Testis (tissue), 5 donors: ENCODE measurements around the gene ZHX3. TPM values are rescaled to one million over a fixed set of nuclear protein-coding genes. Genes with fewer than 3 reads are reported as not detected.

Source experiments
- DNase-seq: peaks from one replicate; pipeline ENCODE4 v3.0.0-alpha.2; 2019
- H3K27ac ChIP-seq, 2 donors: fragments of 200-600 bp; sonication (generic); one replicate each; pipeline ENCODE4 v1.5.1; 2019
- H3K27me3 ChIP-seq: fragments of 200-600 bp; sonication (generic); one replicate; pipeline ENCODE4 v1.5.1; 2019
- H3K36me3 ChIP-seq: fragments of 200-600 bp; sonication (generic); one replicate; pipeline ENCODE4 v1.5.1; 2017; ENCODE audit warnings: low read depth; ENCODE audit errors: missing control alignments
- H3K4me1 ChIP-seq: fragments of 200-600 bp; sonication (generic); one replicate; pipeline ENCODE4 v1.5.1; 2019
- H3K4me3 ChIP-seq, 2 donors: fragments of 200-600 bp; sonication (generic); one replicate each; pipeline ENCODE4 v1.5.1; 2017 to 2019
- H3K9me3 ChIP-seq: fragments of 200-600 bp; sonication (generic); one replicate; pipeline ENCODE4 v1.5.1; 2017
- POLR2A ChIP-seq: fragments of 450-650 bp; IDR thresholded peaks from one replicate; pipeline ENCODE4 v1.6.1; 2017; ENCODE audit warnings: antibody characterized with exemption, mild to moderate bottlenecking, moderate library complexity
- WGBS, 2 donors: methylation state at CpG; one replicate each; pipeline ENCODE4 v1.1.5; 2018; 5-methylcytosine and 5-hydroxymethylcytosine counted together
- intact Hi-C: fragments of 100-400 bp; cut with DNase I; formaldehyde crosslinking; loops from one replicate; pipeline ENCODE4 v1.15.1; 2023; ENCODE audit warnings: low total_unique reads
- long read RNA-seq, 2 donors: transcript quantifications; one replicate each; lab custom pipeline, GENCODE V29; 2026
- polyA plus RNA-seq: library from polyadenylated mRNA; stranded (reverse); fragments of 350-450 nt; fragmentation: Illumina TruSeq; extraction: RNeasy Lipid Tissue Mini Kit (QIAGEN cat#74804); gene quantifications from one replicate; pipeline ENCODE4 v1.2.3, GENCODE V29; 2014; ENCODE audit warnings: low read depth, low replicate concordance; ENCODE audit not compliant: insufficient read depth
- total RNA-seq, 2 donors: library from RNA; depleted of rRNA; stranded (reverse); fragments of >200 nt; gene quantifications; one replicate each; pipeline ENCODE4 v1.2.3, GENCODE V29; 2016
- TF ChIP-seq, protein P1 (sequence below), 3 experiments: fragments of 450-650 bp in 2 of 3; fragments of 200-600 bp in 1 of 3; sonication (generic) in 1 of 3; IDR thresholded peaks; one replicate each; pipeline ENCODE4 v1.5.1; 2016 to 2019; ENCODE audit warnings: antibody characterized with exemption in 3 of 3, mild to moderate bottlenecking in 2 of 3, moderate library complexity in 1 of 3

The ZHX3 gene, protein sequence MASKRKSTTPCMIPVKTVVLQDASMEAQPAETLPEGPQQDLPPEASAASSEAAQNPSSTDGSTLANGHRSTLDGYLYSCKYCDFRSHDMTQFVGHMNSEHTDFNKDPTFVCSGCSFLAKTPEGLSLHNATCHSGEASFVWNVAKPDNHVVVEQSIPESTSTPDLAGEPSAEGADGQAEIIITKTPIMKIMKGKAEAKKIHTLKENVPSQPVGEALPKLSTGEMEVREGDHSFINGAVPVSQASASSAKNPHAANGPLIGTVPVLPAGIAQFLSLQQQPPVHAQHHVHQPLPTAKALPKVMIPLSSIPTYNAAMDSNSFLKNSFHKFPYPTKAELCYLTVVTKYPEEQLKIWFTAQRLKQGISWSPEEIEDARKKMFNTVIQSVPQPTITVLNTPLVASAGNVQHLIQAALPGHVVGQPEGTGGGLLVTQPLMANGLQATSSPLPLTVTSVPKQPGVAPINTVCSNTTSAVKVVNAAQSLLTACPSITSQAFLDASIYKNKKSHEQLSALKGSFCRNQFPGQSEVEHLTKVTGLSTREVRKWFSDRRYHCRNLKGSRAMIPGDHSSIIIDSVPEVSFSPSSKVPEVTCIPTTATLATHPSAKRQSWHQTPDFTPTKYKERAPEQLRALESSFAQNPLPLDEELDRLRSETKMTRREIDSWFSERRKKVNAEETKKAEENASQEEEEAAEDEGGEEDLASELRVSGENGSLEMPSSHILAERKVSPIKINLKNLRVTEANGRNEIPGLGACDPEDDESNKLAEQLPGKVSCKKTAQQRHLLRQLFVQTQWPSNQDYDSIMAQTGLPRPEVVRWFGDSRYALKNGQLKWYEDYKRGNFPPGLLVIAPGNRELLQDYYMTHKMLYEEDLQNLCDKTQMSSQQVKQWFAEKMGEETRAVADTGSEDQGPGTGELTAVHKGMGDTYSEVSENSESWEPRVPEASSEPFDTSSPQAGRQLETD
- total RNA-seq (10 to 100 TPM; 35.1 to 55.7 TPM), polyA plus RNA-seq (103 TPM)
- long read RNA-seq, donor 1, partial matches to known transcripts: 0 of 2 reads
- long read RNA-seq, donor 1, other reads (novel, unspliced or antisense): 0 of 2 reads
- long read RNA-seq, donor 2, partial matches to known transcripts: 0 of 2 reads
- long read RNA-seq, donor 2, other reads (novel, unspliced or antisense): 0 of 2 reads

DNA sequence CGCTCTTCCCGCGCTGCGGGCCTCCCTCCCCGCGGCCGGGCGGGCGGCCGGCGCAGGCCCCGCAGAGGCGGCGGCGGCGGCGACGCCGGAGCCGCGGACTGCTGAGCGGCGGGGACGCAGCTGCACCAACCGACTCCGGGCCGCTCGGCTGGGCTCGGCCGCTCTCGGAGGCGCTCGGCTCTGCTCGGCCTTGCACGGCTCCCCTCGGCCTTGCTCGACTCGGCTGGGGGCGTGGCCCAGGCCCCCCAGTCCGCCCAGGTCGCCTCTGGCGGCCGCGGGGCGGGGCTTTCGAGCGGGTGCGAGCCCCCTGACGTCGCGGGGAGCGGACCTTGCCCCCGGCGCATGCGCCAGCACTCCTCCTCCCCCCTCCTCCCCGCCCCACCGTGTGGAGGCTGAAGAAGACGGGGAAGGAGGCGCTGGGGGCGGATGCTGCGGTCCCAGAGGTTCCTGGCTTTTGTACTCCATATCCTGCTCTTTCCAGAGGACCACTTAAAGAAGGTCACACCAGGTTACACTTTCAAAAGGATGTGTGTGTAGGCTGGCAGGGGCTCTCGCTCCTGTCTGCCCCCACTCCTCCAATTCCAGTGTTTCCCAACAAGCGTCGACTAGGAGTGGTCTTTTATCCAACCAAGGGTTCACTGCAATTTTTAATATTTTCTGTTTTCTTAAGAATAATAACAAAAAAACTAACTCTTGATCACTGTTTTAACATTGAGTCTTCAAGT, at the start of gene ZHX3:
Gene ZHX3, minus strand, starts transcription at position 186 of the 725 bp plus-strand sequence. CDS start 112,815 bp downstream, outside the sequence.
- 0 to 1% methylated on average over 7 to 55 of the region's 64 CpGs for WGBS, 2 donors
- TF ChIP-seq POLR2A: no peak
- TF ChIP-seq, protein P1, sequence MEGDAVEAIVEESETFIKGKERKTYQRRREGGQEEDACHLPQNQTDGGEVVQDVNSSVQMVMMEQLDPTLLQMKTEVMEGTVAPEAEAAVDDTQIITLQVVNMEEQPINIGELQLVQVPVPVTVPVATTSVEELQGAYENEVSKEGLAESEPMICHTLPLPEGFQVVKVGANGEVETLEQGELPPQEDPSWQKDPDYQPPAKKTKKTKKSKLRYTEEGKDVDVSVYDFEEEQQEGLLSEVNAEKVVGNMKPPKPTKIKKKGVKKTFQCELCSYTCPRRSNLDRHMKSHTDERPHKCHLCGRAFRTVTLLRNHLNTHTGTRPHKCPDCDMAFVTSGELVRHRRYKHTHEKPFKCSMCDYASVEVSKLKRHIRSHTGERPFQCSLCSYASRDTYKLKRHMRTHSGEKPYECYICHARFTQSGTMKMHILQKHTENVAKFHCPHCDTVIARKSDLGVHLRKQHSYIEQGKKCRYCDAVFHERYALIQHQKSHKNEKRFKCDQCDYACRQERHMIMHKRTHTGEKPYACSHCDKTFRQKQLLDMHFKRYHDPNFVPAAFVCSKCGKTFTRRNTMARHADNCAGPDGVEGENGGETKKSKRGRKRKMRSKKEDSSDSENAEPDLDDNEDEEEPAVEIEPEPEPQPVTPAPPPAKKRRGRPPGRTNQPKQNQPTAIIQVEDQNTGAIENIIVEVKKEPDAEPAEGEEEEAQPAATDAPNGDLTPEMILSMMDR (IDR thresholded peaks at IDR 0.05): no peak
- H3K27ac ChIP-seq: peak within 1 kb of the TSS; percentile 74 to 89
- peak within 1 kb of the TSS; percentile 76 to 84 for H3K4me3 ChIP-seq
- H3K4me1 ChIP-seq: peaks cover 21% of the 10 kb centered on the region
- H3K9me3 ChIP-seq: no peaks in the 10 kb centered on the region
- no peaks in the 10 kb centered on the region for H3K27me3 ChIP-seq
- peak; percentile 97 for DNase-seq
- no peaks in the 10 kb centered on the region for H3K36me3 ChIP-seq
- intact Hi-C loops: loop anchor here (5.0 kb wide), 1 partner anchor 70 kb away; no protein-coding TSS in a partner anchor

DNA sequence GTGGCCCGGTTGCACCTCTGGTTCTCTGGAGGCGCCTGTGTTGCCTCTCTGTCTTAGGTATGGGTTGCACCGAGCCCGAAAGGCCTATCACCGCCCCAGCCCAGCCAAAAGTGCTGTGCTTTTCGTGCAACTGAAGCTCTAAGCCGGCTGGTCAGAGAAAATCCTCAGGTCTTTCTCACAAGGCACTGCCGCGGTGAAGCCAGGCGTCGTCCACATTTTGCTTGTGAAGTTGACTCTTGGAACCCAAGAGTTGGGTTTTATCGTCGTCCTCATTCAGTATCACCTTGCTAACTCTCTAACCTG, 49.8 kb upstream of the ZHX3 start:
- intact Hi-C loops: no loop called here
- no peak overlapping the region for H3K27ac ChIP-seq
- H3K4me3 ChIP-seq: no peak overlapping the region
- no peaks in the 10 kb centered on the region for H3K36me3 ChIP-seq
- no peak for DNase-seq
- WGBS, 2 donors: 74 to 78% methylated on average over 13 of the region's 13 CpGs
- TF ChIP-seq POLR2A: no peak
- TF ChIP-seq, protein P1 (IDR thresholded peaks at IDR 0.05): no peak
- H3K9me3 ChIP-seq: no peaks in the 10 kb centered on the region
- peaks cover 5% of the 10 kb centered on the region for H3K4me1 ChIP-seq
- no peaks in the 10 kb centered on the region for H3K27me3 ChIP-seq

DNA sequence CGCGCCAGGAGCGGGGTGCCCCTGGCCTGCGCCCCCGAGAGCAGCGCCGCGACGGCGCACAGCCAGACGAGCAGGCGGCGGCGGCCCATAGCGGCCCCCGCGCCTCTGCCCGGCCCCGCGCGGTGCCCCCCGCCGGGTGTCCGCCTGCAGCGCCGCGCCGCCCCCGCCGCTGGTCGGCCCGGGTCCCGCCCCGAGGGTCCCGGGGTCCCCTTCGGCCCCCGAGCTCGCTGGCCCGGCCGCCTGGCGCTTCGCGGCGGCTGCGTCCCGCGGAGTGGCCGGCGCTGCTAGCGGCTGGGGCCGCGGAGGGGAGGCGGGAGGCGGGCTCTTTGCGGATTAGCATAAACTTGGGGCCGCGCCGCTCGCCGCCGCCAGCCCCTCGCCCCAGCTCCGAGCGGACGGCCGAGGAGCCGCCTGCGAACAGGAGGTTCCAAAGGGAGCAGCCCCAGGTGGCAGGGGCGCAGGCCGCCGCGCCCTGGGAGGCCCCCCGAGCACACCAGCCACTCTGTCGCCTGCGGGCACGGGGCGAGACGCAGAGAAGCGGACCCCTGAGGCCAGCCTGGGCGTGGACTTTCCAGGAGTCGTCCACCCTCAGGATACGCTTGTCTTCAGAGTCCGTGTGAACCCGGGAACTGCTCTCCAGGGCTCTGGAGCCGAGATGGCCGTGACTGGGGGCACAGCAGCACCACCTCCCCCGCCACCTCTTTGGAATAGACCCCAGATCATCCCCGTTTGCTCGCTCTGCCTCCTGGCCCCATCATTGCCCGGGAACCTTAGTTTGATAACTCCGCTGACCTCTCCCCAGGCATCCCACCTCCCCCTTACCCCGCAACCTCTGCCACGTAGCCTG, 49.2 kb upstream of the ZHX3 start, which contains the start of gene EMILIN3:
Gene EMILIN3, minus strand, starts transcription at position 273 of the 847 bp plus-strand sequence. Its CDS starts 184 bp downstream, at position 89.
- TF ChIP-seq POLR2A: no peak
- TF ChIP-seq, protein P1 (IDR thresholded peaks at IDR 0.05): no peak

More for the DNA sequence above, 49.2 kb upstream of the ZHX3 start, which contains the start of gene EMILIN3:
- intact Hi-C loops: no loop called here
- Histone ChIP-seq H3K36me3 (no peaks in the 10 kb centered on the region), H3K27me3 (no peaks in the 10 kb centered on the region), H3K9me3 (no peaks in the 10 kb centered on the region), H3K4me1 (peaks cover 5% of the 10 kb centered on the region), H3K4me3 (peak within 1 kb of the TSS; percentile 37 to 50), H3K27ac (no peak within 1 kb of the TSS)
- DNase-seq: no peak
- 14 to 34% methylated on average over 12 to 41 of the region's 93 CpGs for WGBS, 2 donors
